HG03025 (cell line): Measurements from ENCODE around the gene ACER3.
"Not testable (repeated sequence)": the region's sequence is repeated elsewhere in the genome, so short reads cannot be mapped to it uniquely, and the experiment has no call there.

Experiments
- ATAC-seq: cut with Tn5 transposase; IDR thresholded peaks from one replicate; pipeline ENCODE4 v1.9.1; 2021; ENCODE audit warnings: mild to moderate bottlenecking, moderate library complexity; ENCODE audit not compliant: unreplicated experiment, low FRiP score

ACER3 gene

DNA sequence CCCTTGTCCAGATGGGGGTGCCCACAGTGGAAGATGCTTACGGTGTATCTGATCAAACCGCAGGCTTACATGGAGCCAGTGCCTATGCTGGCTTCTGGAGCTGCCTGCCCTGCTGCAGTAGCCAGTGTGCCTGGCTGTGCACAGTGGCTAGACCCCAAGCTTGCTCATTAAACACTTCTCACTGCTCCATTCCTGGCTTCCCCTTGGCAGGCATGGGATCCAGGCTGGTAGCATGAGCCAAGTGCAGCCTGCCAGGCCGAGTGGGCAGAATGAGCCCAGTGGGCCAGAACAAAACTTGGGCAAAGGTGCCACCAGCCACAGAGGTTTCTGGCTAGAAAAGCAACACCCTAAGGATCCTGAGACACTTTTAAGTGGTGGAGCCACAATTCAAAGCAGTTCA is 118.1 kb downstream of the ACER3 start:
- no peak for ATAC-seq

DNA sequence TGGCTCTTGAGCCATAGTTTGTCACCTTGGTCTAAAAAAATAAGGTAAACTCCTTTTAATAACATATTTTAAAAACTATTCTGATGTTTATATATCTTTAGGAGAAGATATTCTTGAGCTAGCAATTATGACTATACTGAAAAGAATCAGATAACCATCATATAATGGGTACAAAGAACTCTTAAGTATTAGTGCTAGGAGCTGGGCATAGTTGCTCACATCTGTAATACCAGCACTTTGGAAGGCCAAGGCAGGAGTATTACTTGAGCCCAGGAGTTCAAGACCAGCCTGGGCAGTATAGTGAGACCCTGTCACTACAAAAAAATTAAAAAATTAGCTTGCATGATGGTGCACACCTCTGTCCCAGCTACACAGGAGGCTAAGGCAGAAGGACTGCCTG is 119.5 kb downstream of the ACER3 start:
- no peak for ATAC-seq

DNA sequence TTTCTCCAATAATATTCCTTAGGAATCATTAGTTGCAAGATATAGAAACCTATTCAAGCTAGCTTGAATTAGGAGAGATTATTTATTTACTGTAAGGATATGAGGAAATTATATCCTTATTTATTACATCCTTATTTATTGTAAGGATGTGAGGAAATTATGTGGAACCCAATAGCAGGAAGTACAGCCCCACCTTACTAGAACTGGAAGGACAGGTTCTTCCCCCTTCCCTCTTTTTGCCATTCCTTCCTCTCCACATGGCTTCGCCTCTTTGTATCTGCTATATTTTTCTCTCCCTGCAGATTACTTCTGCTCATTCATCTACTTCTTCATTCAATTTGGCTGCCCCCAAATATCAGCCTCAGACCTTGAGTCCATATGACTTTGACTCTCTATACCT is 124.0 kb downstream of the ACER3 start:
- ATAC-seq: no peak

DNA sequence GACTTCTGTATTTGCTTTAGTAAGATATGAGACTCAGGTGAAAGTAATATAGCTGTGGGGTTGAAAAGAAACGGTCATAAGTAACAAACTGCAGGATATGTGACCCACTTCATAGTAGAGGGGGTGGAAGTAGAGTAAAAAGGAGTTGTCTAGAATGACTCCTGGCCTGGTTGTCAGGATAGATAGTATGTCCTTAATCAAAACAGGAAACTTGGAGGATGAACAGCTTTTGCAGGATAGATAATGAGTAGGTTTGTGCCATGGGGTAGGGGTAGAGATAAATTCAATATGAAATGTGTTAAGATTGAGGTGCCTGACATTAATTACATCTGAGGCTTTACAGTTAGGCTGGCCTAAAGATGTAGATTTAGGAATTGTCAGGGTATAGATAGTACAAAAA is 126.5 kb downstream of the ACER3 start:
- ATAC-seq: no peak

DNA sequence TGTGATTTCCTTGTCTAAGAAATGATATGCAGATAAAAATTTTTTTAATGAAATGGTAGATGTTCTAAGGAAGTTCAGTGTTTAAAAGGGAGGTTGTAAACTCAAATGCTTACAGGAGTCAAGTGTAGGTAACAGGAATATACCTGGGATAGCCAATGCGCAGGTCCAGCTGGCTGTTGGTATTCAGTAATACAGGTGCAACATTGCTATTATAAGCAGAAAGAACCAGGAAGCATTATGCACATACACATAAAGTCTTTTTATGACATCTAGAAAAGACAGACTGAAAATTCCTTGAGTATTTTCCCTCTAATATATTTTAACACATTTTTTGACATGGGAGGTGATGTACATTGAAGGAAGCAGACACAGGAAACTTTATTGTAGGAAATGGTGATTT is 129.9 kb downstream of the ACER3 start:
- no peak for ATAC-seq

DNA sequence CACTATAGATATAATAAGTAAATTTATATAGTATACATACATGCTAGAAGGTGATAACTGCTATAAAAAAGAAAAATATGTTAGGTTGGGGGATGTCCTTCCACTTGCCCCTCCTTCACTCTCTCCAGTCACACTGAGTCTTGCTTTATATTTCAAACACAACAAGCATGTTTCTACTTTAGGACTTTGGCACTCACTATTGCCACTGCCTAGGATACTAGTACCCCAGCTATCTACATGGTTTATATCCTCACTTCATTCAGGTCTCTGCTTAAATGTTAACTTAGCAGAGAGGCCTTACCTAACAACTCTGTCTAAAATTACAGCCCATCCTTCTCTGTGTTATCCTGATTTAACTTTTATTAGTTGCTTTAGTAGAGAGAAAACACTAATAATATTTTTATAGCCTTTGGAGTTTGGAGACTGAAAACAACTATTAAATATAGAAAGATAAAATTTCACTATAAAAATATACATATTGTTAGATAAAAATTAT is 134.4 kb downstream of the ACER3 start:
- ATAC-seq: no peak

DNA sequence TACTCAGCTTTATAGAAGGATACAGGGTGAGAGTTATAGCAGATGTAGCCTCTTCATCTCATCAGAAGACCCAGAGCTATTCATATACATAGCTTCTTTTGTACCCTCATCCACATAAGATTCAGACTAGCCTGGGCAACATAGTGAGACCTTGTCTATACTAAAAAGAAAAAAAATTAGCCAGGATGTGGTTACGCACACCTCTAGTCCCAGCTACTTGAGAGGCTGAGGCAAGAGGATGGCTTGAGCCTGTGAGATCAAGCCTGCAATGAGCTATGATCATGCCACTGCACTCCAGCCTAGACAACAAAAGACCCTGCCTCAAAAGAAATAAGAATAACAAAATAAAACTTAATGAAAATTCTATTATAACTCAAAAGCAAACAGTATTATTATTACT is 136.8 kb downstream of the ACER3 start:
- ATAC-seq: no peak

DNA sequence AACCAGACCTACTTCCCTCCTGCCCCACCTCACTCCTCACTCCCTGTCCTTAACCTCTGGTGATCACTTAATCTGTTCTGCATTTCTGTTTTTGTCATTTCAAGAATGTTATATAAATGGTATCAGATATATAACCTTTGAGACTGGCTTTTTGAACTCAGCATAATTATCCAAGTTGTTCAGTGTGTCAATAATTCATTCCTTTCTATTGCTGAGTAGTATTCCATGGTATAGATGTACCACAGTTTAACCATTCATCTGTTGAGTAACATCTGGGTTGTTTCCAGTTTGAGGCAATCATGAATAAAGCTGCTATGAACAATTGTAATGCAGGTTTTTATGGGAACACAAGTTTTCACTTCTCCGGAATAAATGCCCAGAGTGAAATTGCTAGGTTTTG is 138.9 kb downstream of the ACER3 start:
- ATAC-seq: no peak

DNA sequence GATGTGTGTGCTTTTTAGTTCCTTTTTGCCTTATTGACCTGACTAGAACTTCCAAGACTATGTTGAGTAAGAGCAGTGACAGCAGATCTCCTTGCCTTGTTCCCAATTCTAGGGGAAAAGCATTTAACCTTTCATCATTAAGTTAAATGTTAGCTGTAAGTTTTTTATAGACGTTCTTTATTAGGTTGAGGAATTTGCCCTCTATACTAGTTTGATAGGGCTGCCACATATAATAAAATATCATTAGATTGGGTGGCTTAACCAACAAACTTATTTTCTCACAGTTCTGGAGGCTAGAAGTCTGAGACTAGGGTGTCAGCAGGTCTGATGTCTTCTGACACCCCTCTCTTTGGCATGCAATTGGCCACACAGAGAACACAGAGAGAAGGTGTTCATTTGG is 140.9 kb downstream of the ACER3 start:
- no peak for ATAC-seq

DNA sequence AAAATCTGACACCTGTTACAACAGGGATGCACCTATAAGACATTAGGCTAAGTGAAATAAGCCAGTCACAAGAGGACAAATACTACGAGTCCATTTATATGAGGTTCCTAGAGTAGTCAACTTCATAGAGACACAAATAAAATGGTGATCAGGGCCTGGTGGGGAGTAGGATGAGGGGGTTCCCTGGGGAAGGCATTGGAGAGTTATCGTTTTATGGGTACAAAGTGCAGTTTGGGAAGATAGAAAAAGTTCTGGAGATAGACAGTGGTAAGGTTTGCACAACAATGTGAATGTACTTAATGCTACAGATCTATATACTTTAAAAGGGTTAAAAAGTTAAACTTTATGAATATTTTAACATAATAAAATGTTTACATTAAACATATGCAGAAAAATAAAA is 142.1 kb downstream of the ACER3 start:
- no peak for ATAC-seq

DNA sequence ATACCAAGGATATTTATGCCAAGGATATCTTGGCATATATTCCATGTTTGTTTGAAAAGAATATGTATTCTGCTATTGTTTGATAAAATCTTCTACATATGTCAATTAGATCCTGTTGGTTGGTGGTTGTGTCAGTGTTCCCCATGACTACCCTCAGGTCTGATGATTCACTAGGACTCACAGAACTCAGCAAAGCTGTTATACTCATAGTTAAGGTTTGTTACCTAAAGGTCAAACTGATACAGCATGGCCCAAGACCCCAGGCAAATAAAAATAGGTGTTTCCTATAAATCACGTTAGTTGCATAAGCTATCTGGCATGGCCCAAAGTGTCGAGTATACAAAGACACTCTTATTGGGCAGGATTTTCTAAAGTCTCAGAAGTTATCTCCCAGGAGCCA is 143.2 kb downstream of the ACER3 start:
- no peak for ATAC-seq

DNA sequence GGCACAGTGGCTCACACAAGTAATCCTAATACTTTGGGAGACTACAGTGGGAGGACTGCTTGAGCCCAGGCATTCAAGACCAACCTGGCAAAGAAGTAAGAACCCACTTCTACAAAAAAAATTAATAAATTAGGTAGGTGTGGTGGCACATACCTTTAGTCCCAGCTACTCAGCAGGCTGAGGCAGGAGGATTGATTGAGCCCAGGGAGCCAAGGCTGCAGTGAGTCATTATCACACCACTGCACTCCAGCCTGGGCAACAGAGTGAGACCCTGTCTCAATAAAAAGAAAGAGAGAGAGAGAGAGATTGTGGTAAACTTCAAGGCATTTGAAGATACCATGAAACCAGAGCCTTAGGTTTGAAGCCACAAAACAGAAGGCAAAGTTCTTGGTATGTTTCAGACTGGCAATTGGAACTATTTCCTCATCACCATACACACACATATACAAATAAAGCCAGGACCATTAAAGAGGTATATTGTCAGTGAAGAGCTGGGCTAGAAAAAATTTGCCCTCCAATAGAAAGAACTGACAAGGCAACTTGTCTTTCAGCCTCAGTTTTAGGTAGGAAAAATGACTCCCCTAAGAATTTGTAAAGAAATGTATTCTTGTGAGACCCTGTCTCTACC is 148.9 kb downstream of the ACER3 start:
- no peak for ATAC-seq

DNA sequence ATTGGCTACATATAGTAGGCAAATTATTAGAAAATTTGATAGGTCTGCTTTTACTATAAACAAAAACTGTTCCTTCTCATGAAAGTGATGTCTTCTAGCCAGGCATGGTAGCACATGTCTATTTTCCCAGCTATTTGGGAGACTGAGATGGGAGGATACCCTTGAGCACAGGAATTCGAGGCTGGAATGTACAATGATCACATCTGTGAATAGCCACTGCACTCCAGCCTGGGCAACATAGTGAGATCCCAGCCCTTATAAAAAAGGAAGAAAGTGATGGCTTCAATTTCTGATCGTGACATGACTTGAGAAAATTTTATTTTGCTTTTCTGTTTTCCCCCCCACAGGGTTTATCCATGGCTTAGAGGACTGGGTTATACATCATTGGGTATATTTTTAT is 154.0 kb downstream of the ACER3 start:
- ATAC-seq: no peak

DNA sequence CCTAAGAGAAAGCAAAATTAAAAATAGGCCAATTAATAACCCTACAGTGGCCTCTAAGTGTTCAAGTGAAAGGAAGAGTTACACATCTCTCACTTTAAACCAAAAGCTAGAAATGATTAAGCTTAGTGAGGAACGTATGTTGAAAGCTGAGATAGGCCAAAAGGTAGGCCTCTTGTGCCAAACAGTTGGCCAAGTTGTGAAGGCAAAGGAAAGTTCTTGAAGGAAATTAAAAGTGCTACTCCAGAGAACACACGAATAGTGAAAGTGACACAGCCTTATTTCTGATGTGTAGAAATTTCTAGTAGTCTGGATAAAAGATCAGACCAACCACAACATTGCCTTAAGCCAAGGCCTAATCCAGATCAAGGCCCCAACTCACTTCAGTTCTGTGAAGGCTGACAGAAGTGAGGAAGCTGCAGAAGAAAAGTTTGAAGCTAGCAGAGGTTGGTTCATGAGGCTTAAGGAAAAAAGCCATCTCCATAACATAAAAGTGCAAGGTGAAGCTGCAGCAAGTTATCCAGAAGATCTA is 157.7 kb downstream of the ACER3 start:
- ATAC-seq: not testable (repeated sequence)

DNA sequence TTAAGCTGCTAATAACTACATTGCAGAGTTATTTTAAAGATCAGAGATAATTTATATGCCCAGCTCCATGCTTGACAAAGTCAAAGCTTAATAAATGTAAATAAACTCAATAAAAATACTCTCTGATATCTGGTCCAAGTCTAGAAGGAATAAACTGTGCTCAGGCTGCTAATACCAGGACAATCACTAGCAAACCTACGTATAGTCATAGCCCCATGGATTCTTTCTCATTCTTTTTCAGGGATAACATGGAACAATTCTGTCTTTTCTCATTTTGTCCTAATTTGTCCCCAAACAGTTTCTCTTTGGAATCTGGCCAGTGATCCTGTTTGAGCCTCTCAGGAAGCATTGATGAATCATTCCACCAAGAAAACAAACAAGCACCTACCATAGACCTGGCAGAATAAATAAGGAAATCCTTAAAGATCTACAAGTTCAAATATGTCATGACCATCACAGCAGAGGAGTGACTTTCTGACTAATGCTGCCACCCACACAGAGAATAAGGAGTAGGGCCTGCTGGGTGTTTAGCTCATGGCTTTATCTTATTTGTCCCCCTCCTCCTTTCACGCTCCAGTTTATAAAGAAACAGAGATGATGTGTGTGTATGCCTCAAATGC is 159.4 kb downstream of the ACER3 start:
- ATAC-seq: no peak

DNA sequence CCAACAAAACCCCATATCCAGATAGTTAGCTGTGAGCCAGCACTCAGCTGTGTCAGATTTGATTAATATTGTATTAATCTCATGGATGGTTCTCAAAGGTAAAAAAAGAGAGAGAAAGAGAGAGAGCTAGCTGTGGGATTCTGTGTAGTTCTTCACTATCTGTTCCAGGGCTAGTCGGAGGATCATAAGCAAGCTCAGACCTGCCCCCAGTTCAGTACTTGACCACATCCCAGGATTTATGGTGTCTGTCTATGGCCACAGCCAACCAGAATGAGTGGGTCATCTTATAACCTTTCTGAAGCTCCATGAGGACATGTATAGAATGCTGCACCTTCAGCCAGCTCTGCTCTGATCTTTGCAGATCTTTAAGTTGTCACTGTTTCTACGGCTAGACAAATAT is 160.0 kb downstream of the ACER3 start:
- no peak for ATAC-seq

DNA sequence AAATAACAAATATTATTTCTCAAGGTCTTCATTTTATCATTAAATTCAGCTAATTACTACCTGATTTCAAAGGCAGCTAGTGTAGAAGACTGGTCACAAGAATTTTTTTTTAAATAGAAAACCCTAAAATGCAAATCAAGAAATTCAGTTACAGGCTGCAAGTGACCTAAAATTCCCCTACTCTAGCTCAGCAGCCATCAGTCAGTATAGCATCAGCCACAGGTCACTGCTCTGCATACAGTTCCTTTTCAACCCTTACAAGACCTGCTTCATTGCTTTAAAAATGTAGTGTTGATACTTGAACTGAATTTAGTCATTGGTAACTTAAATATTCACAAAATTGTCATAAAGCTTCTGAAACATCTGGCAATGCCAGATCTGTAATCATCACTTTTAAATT is 164.0 kb downstream of the ACER3 start:
- ATAC-seq: no peak

DNA sequence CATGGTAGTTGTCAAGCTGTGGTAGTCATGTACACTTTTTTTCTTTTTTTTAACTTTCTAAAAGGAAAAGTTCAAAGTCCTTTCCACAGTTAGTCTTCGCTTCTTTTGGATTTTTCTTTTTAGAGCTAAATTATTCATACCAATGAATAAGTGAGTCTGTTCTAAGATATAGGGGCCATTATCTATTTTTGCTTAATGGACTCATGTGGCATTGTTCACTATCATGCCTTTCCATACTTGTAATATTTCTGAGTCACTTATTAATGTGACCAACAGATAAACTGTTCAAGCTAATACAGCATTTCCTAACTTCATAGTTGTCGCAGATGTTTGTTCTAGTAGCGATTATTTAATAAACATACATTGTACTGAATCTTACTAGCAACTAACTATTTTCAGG is 165.5 kb downstream of the ACER3 start:
- no peak for ATAC-seq

DNA sequence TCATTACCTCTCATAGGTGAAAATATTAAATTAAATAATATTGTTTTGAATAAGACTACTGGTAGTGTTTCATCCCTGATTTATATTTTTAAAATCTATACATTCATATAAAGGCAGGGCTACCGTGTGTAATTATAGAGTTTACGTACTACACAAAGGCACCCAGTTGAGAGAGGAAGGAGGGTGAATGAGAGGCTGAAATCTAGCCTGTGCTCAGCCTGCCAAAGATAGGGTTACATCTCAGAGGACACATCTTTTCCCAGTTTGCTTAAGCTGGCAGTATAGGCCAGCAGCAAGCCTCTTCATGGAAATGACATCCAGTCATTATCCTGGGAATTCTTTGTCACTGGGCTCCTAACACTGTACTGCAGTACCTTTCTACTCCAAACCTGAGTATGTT is 166.0 kb downstream of the ACER3 start:
- no peak for ATAC-seq

DNA sequence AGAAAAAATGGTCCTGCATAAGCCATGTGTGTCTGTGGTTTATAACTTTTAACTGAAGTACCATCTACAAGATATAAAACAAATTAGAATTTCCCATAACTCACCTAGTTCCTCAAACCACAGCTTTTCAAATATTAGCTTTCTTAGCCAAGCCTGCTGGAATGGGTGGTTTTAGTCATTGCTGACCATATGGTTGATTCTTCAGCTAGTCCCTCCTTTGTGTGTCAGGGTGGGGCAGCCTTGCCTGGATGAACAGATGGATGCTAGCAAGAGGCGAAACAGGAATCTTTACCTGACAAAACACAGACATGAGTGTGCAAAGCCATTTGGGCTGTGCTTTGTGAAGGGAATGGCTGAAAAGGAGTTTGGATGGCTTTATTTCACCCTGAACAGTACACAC is 166.6 kb downstream of the ACER3 start:
- ATAC-seq: no peak

DNA sequence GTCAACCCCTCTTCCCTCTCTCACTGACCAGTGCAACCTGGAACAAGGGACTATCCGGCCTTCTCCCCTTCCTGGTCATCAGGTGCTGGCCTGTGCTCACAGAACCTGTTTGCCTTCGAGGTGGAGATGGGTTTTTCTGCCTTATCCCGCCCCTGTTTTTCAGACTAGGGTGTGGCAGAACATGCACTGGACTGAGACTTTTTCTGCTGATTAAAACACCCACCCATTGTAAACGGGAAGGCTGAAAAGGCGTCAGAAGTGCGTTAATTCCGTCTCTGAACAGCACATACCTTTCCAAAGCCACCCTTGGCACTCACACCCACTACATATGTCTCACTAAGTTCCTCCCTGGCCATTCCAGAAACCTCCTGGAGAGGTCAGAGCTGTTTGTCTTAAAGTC is 169.1 kb downstream of the ACER3 start:
- ATAC-seq: no peak

DNA sequence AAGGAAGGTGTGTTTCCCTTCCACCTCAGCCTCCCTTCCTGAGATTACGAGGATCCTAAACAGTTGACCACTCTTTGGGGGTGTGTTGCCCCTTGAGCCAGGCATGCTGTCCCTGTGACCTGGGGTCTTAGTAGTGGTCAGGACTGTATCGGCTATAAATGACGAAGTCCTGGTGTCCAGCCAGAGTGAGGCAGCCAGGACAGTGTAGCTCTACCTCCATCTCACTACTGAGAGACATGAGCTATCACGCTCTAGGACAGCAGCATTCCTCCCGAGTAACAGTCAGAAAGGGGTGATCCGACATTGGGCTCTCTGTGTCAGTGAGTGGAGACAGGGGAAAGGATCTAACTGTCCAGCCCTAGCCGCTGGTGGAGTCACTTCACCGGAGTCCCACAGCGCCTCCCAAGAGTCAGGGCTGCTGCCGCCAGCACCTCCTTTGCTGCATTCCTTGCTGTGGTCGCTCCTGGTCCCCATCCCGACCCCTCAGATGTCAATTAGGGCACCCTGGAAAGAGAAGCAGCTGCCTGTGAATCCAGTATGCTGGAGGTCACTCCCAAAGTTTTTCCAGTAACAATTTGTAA is 170.2 kb downstream of the ACER3 start:
- no peak for ATAC-seq
